ENCODE results near the gene CFAP46.
"Not testable (repeated sequence)": the region's sequence is repeated elsewhere in the genome, so short reads cannot be mapped to it uniquely, and the experiment has no call there.

The CFAP46 gene

DNA sequence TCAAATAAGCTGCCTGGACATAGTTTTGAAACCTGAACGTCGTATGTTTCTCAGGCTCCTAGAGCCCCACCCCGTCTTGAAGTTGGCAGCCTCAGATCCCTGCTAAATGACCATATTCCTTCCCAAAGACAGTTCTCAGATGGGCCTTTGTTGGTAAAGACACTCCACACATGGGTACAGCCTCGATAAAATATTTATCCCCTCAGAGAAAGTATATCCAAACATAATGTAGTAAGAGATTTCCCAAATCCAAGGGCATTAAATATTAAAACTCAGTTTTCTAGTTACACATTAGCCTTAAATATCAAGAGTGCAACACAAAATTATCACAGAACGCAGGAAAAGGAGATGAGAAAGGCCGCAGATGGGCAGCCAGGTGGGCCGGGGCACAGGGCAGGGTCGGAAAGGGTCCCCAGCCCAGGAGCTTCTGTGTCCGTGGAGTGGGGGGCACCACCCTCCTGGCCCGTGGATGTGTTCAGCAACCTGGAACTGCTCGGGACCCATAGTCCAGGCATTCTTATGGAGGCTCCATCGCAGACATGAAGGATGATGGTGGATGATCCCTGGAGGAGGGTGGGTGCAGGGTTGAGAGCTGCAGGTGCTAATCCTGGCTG is 1.5 kb upstream of the CFAP46 start:
- DNase-seq, result no peak

- no peak for DNase-seq
Measured at GRCh38 chr10:132943058-132943790, 854 bp upstream of the CFAP46 start.

DNA sequence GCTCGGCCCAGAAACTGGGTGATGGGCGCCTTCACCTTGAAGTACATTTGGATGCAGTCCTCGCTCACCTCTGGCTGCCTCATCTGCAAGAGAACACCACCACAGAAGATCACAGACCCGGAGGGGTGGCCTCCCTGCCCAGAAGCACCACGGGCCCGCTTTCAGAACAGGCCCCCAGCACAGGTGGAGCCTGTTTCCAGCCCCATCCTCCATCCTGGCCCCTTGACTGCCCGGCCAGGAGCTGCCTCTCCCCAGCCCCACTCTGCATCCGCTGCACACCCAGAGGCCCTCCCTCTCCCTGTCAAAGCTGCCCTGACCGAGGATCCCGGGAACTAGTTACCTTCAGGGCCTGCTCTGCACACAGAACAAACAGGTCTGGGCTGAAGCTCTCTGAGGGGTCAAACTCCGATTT is 724 bp downstream of the CFAP46 start:
- no peak for DNase-seq

DNA sequence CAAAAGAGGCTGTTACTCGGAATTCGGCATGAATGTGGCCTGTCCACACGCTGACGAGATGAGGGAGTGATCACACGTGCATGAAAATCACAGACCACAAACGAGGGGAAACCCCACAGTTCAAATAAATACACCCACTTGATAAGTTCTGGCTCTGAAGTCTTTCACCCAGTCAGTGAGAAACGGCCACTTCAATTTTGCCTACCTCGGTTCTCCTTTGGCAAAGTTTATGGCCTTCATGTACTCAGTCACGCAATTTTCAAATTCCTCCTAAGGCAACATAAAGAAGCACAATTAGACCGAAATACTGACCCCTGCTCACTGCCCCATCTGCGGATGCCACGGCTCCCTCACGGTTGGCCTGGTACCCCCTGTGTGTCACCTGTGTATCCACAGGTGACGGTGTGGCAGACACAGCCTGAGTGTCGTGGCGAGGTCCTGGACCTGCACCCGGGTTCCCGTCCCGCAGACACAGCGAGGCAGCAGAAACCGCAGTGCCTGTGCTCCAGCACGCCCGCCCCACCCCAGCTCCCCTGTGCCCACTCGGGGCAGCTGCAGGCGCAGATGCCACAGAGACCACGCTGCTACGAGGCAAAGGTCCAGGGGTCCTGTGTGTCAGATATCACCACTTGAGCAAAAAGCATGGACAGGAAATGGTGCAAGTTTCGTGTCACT is 1.4 kb downstream of the CFAP46 start:
- no peak for DNase-seq

- peak; percentile 74 for DNase-seq
Measured at GRCh38 chr10:132939957-132940790, 2.2 kb downstream of the CFAP46 start.

DNA sequence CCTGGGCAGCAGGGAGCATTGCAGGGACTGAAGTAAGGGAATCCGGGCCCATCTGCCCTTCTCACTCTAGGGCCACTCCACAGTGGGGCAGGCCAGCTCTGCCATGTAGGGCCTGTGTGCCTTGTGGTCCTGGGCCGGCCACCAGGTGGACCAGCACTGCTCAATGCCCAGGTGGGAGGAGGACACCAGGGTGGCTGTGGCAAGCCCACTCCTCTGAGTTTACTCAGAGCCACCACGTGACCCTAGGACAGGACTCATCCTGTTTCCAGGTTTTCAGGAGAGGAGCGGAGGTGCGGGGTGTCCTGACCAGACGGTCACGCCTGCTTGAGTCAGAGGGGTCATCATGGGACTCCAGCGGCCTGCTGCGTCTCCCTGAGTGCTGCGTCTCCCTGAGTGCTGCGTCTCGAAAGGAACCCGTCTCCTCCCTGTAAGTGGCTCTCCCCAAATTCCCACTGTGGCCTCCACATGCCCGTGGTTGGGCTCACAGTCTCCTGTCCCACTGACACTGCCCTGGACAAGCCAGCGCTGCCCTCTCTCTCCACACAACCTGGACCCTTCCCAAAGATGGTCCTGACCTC is 2.9 kb downstream of the CFAP46 start:
- DNase-seq, result no peak

GRCh38 chr10:132938472-132939339 is 3.7 kb downstream of the CFAP46 start:
- DNase-seq, result no peak

DNA sequence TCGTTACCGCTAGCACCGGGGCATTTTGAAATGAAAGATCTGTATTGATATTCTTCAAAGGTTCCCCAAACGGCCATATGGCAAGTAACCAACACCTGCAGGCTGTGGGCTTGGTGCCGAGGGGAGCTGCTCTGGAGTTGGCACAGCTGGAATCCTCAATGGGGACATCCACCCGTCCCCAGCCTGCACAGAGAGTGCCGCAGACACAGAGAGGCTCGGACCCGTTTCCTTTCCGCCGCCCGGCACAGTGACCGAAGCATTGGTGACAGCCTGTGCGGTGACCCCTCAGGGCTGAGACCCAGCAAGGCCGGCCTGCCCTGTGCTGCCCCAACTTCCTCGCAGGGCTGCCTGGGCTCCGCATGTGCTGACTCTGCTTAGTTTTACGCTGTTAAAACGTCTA is 4.5 kb downstream of the CFAP46 start:
- no peak for DNase-seq

DNA sequence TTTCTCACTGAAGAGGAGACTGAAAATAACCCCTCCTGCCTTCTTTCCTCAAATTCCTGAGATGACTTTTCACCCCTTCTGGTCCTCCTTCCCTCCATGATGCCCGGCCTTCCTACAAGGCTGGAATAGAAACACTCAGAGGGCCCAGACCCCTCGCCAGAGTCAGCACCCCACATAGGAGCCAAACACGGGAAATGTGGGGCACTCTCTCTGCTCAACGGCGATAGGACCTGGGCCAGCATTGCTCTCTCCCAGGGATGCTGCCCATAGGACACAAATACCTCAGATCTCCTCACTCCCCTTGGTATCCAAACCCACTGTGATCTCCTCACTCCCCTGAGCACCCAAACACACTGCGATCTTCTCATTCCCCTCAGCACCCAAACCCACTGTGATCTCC is 7.4 kb downstream of the CFAP46 start:
- DNase-seq, result no peak

- DNase-seq, result no peak
Measured at GRCh38 chr10:132933308-132934042, 8.9 kb downstream of the CFAP46 start.

- DNase-seq, result no peak
Measured at GRCh38 chr10:132932461-132933307, 9.7 kb downstream of the CFAP46 start.

GRCh38 chr10:132931258-132932250 is 10.8 kb downstream of the CFAP46 start:
- DNase-seq, result not testable (repeated sequence)

GRCh38 chr10:132930701-132931100 is 11.7 kb downstream of the CFAP46 start:
- DNase-seq, result not testable (repeated sequence)

- DNase-seq, result no peak
Measured at GRCh38 chr10:132929953-132930548, 12.3 kb downstream of the CFAP46 start.

- DNase-seq, result no peak
Measured at GRCh38 chr10:132929480-132929879, 12.9 kb downstream of the CFAP46 start.

GRCh38 chr10:132928261-132928660 is 14.1 kb downstream of the CFAP46 start:
- DNase-seq, result no peak

DNA sequence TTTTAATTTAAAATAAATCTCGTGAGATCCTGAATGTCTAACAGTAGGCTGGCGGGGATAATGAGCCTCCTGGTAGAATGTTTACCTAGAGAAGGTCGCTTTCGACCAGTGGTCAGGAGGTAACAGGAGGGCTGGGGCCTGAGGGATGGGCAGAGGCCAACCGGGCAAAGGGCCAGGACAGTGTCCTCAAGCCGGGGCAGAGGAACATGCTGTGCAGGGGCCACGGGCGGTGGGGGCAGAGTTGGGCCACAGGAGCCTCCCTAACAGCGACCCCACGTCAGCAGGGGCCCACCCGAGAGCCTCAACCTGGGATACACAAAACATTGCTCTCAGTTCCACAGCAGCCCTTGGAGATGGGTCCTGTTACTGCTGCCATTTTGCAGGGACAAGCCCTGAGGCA is 14.5 kb downstream of the CFAP46 start:
- DNase-seq, result no peak
